PC-9 (cell line): ENCODE results near the gene PSORS1C1. TPM values are rescaled to one million over a fixed set of nuclear protein-coding genes. Genes with fewer than 3 reads are reported as not detected.

Experiments used
- BruUV-seq: library from RNA; stranded (reverse); fragments of 400-500 nt; replicated peaks from 2 replicates; lab custom pipeline; 2021; lab: Mats Ljungman, UMichigan
- CTCF ChIA-PET: fragments of 300-600 bp; sonication (Branson Sonifier 250); formaldehyde crosslinking; loops from one replicate; lab custom pipeline; 2022; ENCODE audit warnings: antibody characterized with exemption; lab: Charles Lee
- POLR2A ChIA-PET: fragments of 300-600 bp; sonication (Branson Sonifier 250); formaldehyde crosslinking; loops from one replicate; lab custom pipeline; 2022; ENCODE audit warnings: antibody characterized with exemption; ENCODE audit not compliant: unreplicated experiment; lab: Charles Lee
- DNase-seq, 2 experiments: peaks; one replicate each; pipeline versions ENCODE4 v3.0.0 to v3.0.0-alpha.2; 2015 to 2022; ENCODE audit warnings: mixed read lengths in 1 of 2
- H2AFZ ChIP-seq: fragments of 200-600 bp; sonication (generic); 2 replicates; pipeline ENCODE4 v1.8.1; 2017; ENCODE audit warnings: antibody characterized with exemption
- H3F3A ChIP-seq: fragments of 200-600 bp; sonication (generic); 2 replicates; pipeline ENCODE4 v1.8.1; 2017; ENCODE audit warnings: antibody characterized with exemption, mild to moderate bottlenecking, low read depth; ENCODE audit not compliant: insufficient read depth
- H3K27ac ChIP-seq: fragments of 200-600 bp; sonication (generic); 2 replicates; pipeline ENCODE4 v1.6.1; 2016; ENCODE audit warnings: mixed run types
- H3K27me3 ChIP-seq: fragments of 200-600 bp; sonication (generic); 2 replicates; pipeline ENCODE4 v1.6.1; 2016; ENCODE audit warnings: low read depth, mixed run types; ENCODE audit not compliant: insufficient read depth
- H3K36me3 ChIP-seq: fragments of 200-600 bp; sonication (generic); 2 replicates; pipeline ENCODE4 v1.6.1; 2016; ENCODE audit warnings: low read depth, mixed run types
- H3K4me1 ChIP-seq: fragments of 200-600 bp; sonication (generic); replicated peaks from 2 replicates; pipeline ENCODE4 v1.6.1; 2016; ENCODE audit warnings: mixed run types; ENCODE audit not compliant: insufficient read depth
- H3K4me2 ChIP-seq: fragments of 200-600 bp; sonication (generic); 2 replicates; pipeline ENCODE4 v1.6.1; 2017; ENCODE audit warnings: mixed run types
- H3K4me3 ChIP-seq: fragments of 200-600 bp; sonication (generic); 2 replicates; pipeline ENCODE4 v1.6.1; 2016; ENCODE audit warnings: mixed run types
- H3K79me2 ChIP-seq: fragments of 200-600 bp; sonication (generic); 2 replicates; pipeline ENCODE4 v1.6.1; 2017; ENCODE audit warnings: low read depth, mixed run types
- H3K9me2 ChIP-seq: fragments of 200-600 bp; sonication (generic); 2 replicates; pipeline ENCODE4 v1.8.1; 2017; ENCODE audit warnings: mild to moderate bottlenecking; ENCODE audit not compliant: insufficient read depth
- H3K9me3 ChIP-seq: fragments of 200-600 bp; sonication (generic); 2 replicates; pipeline ENCODE4 v1.8.1; 2016; ENCODE audit warnings: low read depth; ENCODE audit not compliant: insufficient read depth
- H4K20me1 ChIP-seq: fragments of 200-600 bp; sonication (generic); 2 replicates; pipeline ENCODE4 v1.8.1; 2017; ENCODE audit not compliant: insufficient read depth
- CTCF ChIP-seq: fragments of 200-600 bp; sonication (generic); conservative IDR thresholded peaks from 2 replicates; pipeline ENCODE4 v1.6.1; 2017; ENCODE audit warnings: mixed run types, antibody characterized with exemption, mild to moderate bottlenecking, moderate library complexity
- EZH2 ChIP-seq: fragments of 200-600 bp; sonication (generic); IDR thresholded peaks from 2 replicates; pipeline ENCODE4 v1.8.0; 2017; ENCODE audit warnings: antibody characterized with exemption, low read depth
- intact Hi-C: fragments of 100-400 bp; cut with micrococcal nuclease; formaldehyde crosslinking; loops from one replicate; pipeline ENCODE4 v1.10.0; 2022; ENCODE audit not compliant: unreplicated experiment
- total RNA-seq: library from RNA; stranded (reverse); gene quantifications from 2 replicates; pipeline ENCODE4 v1.2.3, GENCODE V29; 2021

PSORS1C1 gene
- total RNA-seq, 1 experiment from 2014 or later = 29.2 TPM

DNA sequence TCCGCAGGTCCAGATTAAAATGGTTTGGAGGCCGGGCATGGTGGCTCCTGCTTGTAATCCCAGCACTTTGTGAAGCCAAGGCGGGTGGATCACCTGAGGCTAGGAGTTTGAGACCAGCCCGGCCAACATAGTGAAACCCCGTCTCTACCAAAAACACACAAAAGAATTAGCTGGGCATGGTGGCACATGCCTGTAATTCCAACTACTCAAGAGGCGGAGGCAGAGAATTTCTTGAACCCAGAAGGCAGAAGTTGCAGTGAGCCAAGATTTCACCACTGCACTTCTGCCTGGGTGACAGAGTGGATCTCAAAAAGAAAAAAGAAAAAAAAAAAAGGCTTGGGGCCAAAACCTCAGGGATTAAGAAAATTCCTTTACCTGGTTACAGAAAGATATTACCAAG is 32.7 kb upstream of the PSORS1C1 start:
- peaks cover 6% of the 10 kb centered on the region; the same call in 1 of the 2 replicates for H3K4me1 ChIP-seq
- intact Hi-C loops = no loop called here
- TF ChIP-seq EZH2 (no peak), CTCF (no peak)
- H2AFZ ChIP-seq = no peak overlapping the region
- H3K27ac ChIP-seq = no peak overlapping the region
- no peaks in the 10 kb centered on the region for H3K36me3 ChIP-seq
- H3K9me2 ChIP-seq = no peaks in the 10 kb centered on the region
- H3K79me2 ChIP-seq = no peaks in the 10 kb centered on the region
- ChIA-PET POLR2A (interaction anchor here (0.6 kb wide), 1 partner anchor 724 kb away, joined by 4 read pairs; no protein-coding TSS in a partner anchor), CTCF (interaction anchor here (0.7 to 0.9 kb wide), 2 partner anchors 33 to 47 kb away, joined by 3 to 4 read pairs; no protein-coding TSS in a partner anchor)
- no peaks in the 10 kb centered on the region for H4K20me1 ChIP-seq
- H3F3A ChIP-seq = peaks cover 5% of the 10 kb centered on the region; the same call in 1 of the 2 replicates
- no peak overlapping the region for H3K4me3 ChIP-seq
- H3K9me3 ChIP-seq = no peaks in the 10 kb centered on the region
- no peak overlapping the region for H3K4me2 ChIP-seq
- no peaks in the 10 kb centered on the region for H3K27me3 ChIP-seq
- no peak for DNase-seq
- BruUV-seq = no TSS peak

- Histone ChIP-seq H2AFZ (no peak overlapping the region), H3K36me3 (no peaks in the 10 kb centered on the region), H3K4me1 (peaks cover 12% of the 10 kb centered on the region), H3K9me2 (no peaks in the 10 kb centered on the region), H3K9me3 (no peaks in the 10 kb centered on the region), H3K27ac (no peak overlapping the region), H3K79me2 (no peaks in the 10 kb centered on the region), H3F3A (peaks cover 9% of the 10 kb centered on the region; the same call in 1 of the 2 replicates), H3K27me3 (no peaks in the 10 kb centered on the region), H3K4me3 (no peak overlapping the region), H3K4me2 (no peak overlapping the region), H4K20me1 (no peaks in the 10 kb centered on the region)
- peak; percentile 24; the same call in 1 of the 2 replicates for TF ChIP-seq CTCF
- no peak for TF ChIP-seq EZH2
- no TSS peak for BruUV-seq
- intact Hi-C loops = no loop called here
- POLR2A ChIA-PET = no interaction called here
- no peak for DNase-seq
- CTCF ChIA-PET = interaction anchor here (0.6 kb wide), 1 partner anchor 370 kb away, joined by 3 read pairs; no protein-coding TSS in a partner anchor
Measured at GRCh38 chr6:31083742-31084354, 30.8 kb upstream of the PSORS1C1 start.

DNA sequence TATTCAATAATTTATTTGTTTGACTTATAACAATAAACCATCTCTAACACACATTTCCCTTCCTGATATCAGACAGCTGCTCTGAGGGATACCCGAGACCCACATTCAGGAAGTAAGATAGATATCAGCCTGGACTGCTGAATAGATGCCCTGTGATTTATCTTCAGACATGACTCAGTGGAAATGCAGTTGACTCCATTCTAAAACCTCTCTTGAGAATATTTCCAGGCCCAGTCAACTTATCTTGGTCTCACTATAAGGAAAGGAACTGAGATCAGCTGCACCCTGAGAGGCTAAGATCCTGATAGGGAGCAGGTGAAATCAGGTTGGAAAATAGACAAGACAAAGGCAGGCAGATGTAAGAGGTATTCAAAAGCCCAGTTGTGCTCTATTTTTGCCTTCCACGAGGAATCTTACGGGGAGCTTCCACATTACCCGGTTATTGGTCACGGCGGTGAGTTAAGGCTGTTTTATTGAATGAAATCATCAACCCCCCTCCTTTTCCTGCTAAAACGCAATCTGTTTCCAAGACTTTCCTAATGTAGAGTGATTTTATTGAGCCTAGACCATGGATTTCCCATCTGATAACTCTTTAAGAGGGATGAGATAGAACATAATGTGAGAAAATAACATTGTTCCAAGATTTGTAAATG is 27.7 kb upstream of the PSORS1C1 start:
- no peaks in the 10 kb centered on the region for H3K9me3 ChIP-seq
- no TSS peak for BruUV-seq
- intact Hi-C loops = loop anchor here (1.0 to 5.0 kb wide), 7 partner anchors 27 to 604 kb away; partner anchors contain the start of genes PSORS1C1 and TUBB
- DNase-seq = peak in 1 of 2 experiments; percentile 56
- no peaks in the 10 kb centered on the region for H3K9me2 ChIP-seq
- H3K4me2 ChIP-seq = peak overlapping the region; percentile 53
- ChIA-PET POLR2A (interaction anchor here (0.5 to 1.2 kb wide), 5 partner anchors 28 to 376 kb away, joined by 3 to 16 read pairs (median 7); partner anchors contain the start of genes FLOT1 and PSORS1C1), CTCF (interaction anchor here (0.6 to 2.2 kb wide), 23 partner anchors 9 to 1239 kb away, joined by 3 to 45 read pairs (median 4); partner anchors contain the start of genes DDR1, PSORS1C1 and VARS2)
- no peak overlapping the region for H2AFZ ChIP-seq
- no peak overlapping the region for H3K4me3 ChIP-seq
- H3K4me1 ChIP-seq = peaks cover 12% of the 10 kb centered on the region
- H3K27ac ChIP-seq = peak overlapping the region; percentile 2; the same call in 1 of the 2 replicates
- H3K27me3 ChIP-seq = no peaks in the 10 kb centered on the region
- H3F3A ChIP-seq = peaks cover 16% of the 10 kb centered on the region; the same call in 1 of the 2 replicates
- H4K20me1 ChIP-seq = no peaks in the 10 kb centered on the region
- no peaks in the 10 kb centered on the region for H3K36me3 ChIP-seq
- TF ChIP-seq EZH2 = no peak
- TF ChIP-seq CTCF = no peak
- H3K79me2 ChIP-seq = no peaks in the 10 kb centered on the region
